NCI-H1092 (cell line): ENCODE results near the gene HUS1B.

Source experiments
- DNase-seq: peaks from one replicate; lab custom pipeline; 2025; lab: John Stamatoyannopoulos, UW

The HUS1B gene

GRCh38 chr6:621931-622330 is 35.0 kb downstream of the HUS1B start:
- no peak for DNase-seq

- DNase-seq = no peak
These were observed 36.0 kb downstream of the HUS1B start for GRCh38 chr6:620950-621349.

GRCh38 chr6:620166-620565 is 36.7 kb downstream of the HUS1B start:
- no peak for DNase-seq

- no peak for DNase-seq
These were observed 39.3 kb downstream of the HUS1B start for GRCh38 chr6:617456-618100.

GRCh38 chr6:613981-614380 is 42.9 kb downstream of the HUS1B start:
- DNase-seq = no peak

- no peak for DNase-seq
These were observed 45.0 kb downstream of the HUS1B start for GRCh38 chr6:611928-612327.

- no peak for DNase-seq
These were observed 46.0 kb downstream of the HUS1B start for GRCh38 chr6:610882-611281.

GRCh38 chr6:609905-610304 is 47.0 kb downstream of the HUS1B start:
- no peak for DNase-seq

- no peak for DNase-seq
These were observed 50.0 kb downstream of the HUS1B start for GRCh38 chr6:606829-607379.
